Activated effector memory CD4-positive, alpha-beta T cell treated with anti-CD3 and anti-CD28 coated beads, Interleukin-2, amount 50 U/mL, for 16 hours (primary cell): ENCODE data around the gene VAMP5.
"Not testable (repeated sequence)": the region's sequence is repeated elsewhere in the genome, so short reads cannot be mapped to it uniquely, and the experiment has no call there.

Experiments used
- DNase-seq: peaks from one replicate; pipeline ENCODE4 v3.0.0-alpha.2; 2020

The VAMP5 gene

GRCh38 chr2:85551698-85552678, 32.2 kb upstream of the VAMP5 start:
- peak; percentile 94 for DNase-seq

GRCh38 chr2:85553184-85553583, 31.0 kb upstream of the VAMP5 start:
- DNase-seq: no peak

- DNase-seq: no peak
These were observed 29.1 kb upstream of the VAMP5 start for GRCh38 chr2:85554980-85555612.

- DNase-seq: no peak
These were observed 27.1 kb upstream of the VAMP5 start for GRCh38 chr2:85557130-85557529.

- no peak for DNase-seq
These were observed 26.1 kb upstream of the VAMP5 start for GRCh38 chr2:85558160-85558559.

- not testable (repeated sequence) for DNase-seq
These were observed 23.9 kb upstream of the VAMP5 start for GRCh38 chr2:85560403-85560726.

GRCh38 chr2:85560812-85561279, 23.4 kb upstream of the VAMP5 start:
- no peak for DNase-seq

GRCh38 chr2:85561280-85562212, 22.7 kb upstream of the VAMP5 start, which contains the start of gene GGCX:
Gene GGCX (minus strand): TSS chr2:85561493. CDS start chr2:85561428, 65 bp downstream.
- DNase-seq: peak; percentile 98

- DNase-seq: no peak
These were observed 20.1 kb upstream of the VAMP5 start for GRCh38 chr2:85564144-85564563.

GRCh38 chr2:85566265-85566664, 18.0 kb upstream of the VAMP5 start:
- no peak for DNase-seq

- DNase-seq: no peak
These were observed 8.5 kb upstream of the VAMP5 start for GRCh38 chr2:85575739-85576138.

- no peak for DNase-seq
These were observed 7.2 kb upstream of the VAMP5 start for GRCh38 chr2:85577063-85577385.

GRCh38 chr2:85577386-85578242, 6.6 kb upstream of the VAMP5 start, which contains the start of gene VAMP8:
Gene VAMP8 (plus strand): TSS chr2:85577586. CDS start chr2:85577647, 61 bp downstream.
- DNase-seq: peak; percentile 88

GRCh38 chr2:85578243-85579180, 5.7 kb upstream of the VAMP5 start:
- DNase-seq: no peak

- no peak for DNase-seq
These were observed 4.8 kb upstream of the VAMP5 start for GRCh38 chr2:85579266-85579935.

- no peak for DNase-seq
These were observed 4.0 kb upstream of the VAMP5 start for GRCh38 chr2:85580206-85580605.

GRCh38 chr2:85582492-85582891, 1.7 kb upstream of the VAMP5 start:
- no peak for DNase-seq

GRCh38 chr2:85583667-85584353, 421 bp upstream of the VAMP5 start:
- DNase-seq: no peak
